ENCODE results near the gene FBRSL1. TPM values are rescaled to one million over a fixed set of nuclear protein-coding genes. Genes with fewer than 3 reads are reported as not detected.

FBRSL1 gene
- total and polyA plus RNA-seq, 2 donors (not counting 3 experiments of a cell fraction or from before 2014, with no cell fraction given): 19.3 to 79.8 TPM

DNA sequence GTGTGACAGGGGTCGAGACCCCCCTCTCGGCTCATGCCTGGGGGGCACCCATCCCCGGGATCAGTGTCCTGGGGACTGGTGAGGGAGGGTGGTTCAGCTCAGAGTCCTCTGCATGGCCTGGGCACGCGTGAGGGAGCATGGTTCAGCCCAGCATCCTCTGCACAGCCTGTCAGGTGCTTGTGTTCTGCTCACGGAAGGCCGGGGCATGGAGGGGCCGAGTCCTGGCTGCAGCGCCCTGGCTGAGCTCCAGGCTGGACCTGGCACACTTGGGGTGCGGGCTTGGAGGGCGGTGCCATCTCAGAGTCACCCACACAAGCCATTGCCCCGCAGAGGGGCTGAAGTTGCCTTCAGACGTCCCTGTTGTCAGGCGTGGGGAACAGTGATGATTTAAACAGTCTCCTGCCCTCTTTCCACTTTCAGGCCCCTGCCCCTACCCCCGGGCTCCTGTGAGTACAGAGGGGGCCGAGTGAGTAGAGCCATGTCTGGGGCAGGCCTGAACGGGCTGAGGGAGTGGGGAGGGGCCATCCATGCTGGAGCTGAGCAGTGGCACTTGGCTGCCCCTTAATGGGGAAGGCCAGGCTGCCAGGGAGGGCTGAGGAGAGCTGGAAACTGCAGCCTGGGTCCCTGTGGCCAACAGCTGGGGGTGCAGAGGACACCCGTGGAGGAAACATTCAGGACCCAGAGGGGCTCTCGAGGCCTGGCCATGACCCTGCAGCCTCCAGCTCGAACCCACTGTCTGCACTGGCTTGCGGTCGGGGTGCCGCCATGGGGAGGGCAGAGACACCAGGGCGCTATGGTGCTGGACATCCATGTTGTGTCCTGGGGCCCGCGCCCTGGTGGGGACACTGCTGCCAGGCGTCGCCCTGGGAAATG is 22.5 kb downstream of the FBRSL1 start:
- Histone ChIP-seq H3K27ac (ENCODE audit: insufficient read depth, low read depth, low read length) (no peak overlapping the region), H3K4me3 (replicated peaks in 1 of 3; ENCODE audit: insufficient read depth in 1 of 3, low read depth in 1 of 3, low read length in 3 of 3) (no peak overlapping the region), H3K79me2 (ENCODE audit: control insufficient read depth, insufficient read depth, low read length) (peaks cover 5% of the 10 kb centered on the region), H3K36me3 (ENCODE audit: control insufficient read depth in 2 of 2, extremely low read depth in 1 of 2, insufficient read depth in 2 of 2, low read length in 2 of 2) (peaks cover 0 to 5% of the 10 kb centered on the region in 2 experiments), H4K20me1 (replicated peaks; ENCODE audit: control insufficient read depth, extremely low read depth, insufficient read depth, low read length) (no peaks in the 10 kb centered on the region), H3K9ac (replicated peaks; ENCODE audit: extremely low read depth, insufficient read depth, low read length) (no peak overlapping the region), H3K4me2 (ENCODE audit: insufficient read depth, low read length) (no peak overlapping the region), H3K9me1 (replicated peaks; ENCODE audit: control insufficient read depth, extremely low read depth, insufficient read depth, low read length) (no peaks in the 10 kb centered on the region), H2AFZ (ENCODE audit: low read depth, low read length) (no peak overlapping the region), H3K9me3 (replicated peaks; ENCODE audit: control insufficient read depth, insufficient read depth, low read length) (no peaks in the 10 kb centered on the region), H3K27me3 (ENCODE audit: control insufficient read depth in 2 of 2, insufficient read depth in 2 of 2, low read length in 2 of 2) (peaks cover 0 to 10% of the 10 kb centered on the region in 2 experiments), H3K4me1 (ENCODE audit: control insufficient read depth, extremely low read depth, insufficient read depth, low read length) (no peaks in the 10 kb centered on the region)
- intact Hi-C loops (cut with micrococcal nuclease) (no loop called here), dilution Hi-C loops (cut with MboI; ENCODE audit: extremely low pct_ligation_motif_present, low sequenced_read_pairs) (no loop called here)
- DNase-seq (ENCODE audit: low read depth, low spot score): no peak
- ChIA-PET CTCF (no interaction called here), POLR2A (no interaction called here)
- BruUV-seq (replicated peaks): no TSS peak
- TF ChIP-seq FOS (IDR thresholded peaks at IDR 0.05; ENCODE audit: borderline replicate concordance, insufficient read depth, low read length) (no peak), EZH2 (IDR thresholded peaks at IDR 0.05; ENCODE audit: borderline replicate concordance, low read depth, low read length, severe bottlenecking) (no peak)
- FAIRE-seq: no peak

DNA sequence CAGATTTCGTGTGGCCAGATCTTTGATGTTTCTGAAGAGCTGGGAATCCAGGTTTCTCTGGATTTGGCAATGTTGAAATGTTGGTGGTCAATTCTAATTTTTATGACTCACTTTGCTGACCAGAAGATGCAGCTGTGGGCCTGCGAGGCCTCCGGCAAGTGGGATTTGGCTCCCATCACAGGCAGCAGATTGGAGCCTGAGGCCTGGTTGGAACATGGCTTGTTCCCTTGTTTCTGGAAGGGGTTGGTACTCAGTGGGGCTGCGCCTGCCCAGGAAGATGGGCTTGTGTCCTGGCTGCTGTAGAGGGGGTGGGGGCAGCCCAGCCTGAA is 23.1 kb downstream of the FBRSL1 start:
- H3K4me2 ChIP-seq (ENCODE audit: insufficient read depth, low read length): no peak overlapping the region
- H3K4me3 ChIP-seq (replicated peaks in 1 of 3; ENCODE audit: insufficient read depth in 1 of 3, low read depth in 1 of 3, low read length in 3 of 3): no peak overlapping the region
- H4K20me1 ChIP-seq (replicated peaks; ENCODE audit: control insufficient read depth, extremely low read depth, insufficient read depth, low read length): no peaks in the 10 kb centered on the region
- H3K27ac ChIP-seq (ENCODE audit: insufficient read depth, low read depth, low read length): no peak overlapping the region
- intact Hi-C loops (cut with micrococcal nuclease) (no loop called here), dilution Hi-C loops (cut with MboI; ENCODE audit: extremely low pct_ligation_motif_present, low sequenced_read_pairs) (no loop called here)
- no TSS peak for BruUV-seq (replicated peaks)
- ChIA-PET POLR2A (no interaction called here), CTCF (no interaction called here)
- DNase-seq (ENCODE audit: low read depth, low spot score) (no peak), FAIRE-seq (no peak)
- no peak overlapping the region for H3K9ac ChIP-seq (replicated peaks; ENCODE audit: extremely low read depth, insufficient read depth, low read length)
- TF ChIP-seq POLR2A (IDR thresholded peaks at IDR 0.05; ENCODE audit: low read depth, low read length) (no peak), JUN (IDR thresholded peaks at IDR 0.05; ENCODE audit: borderline replicate concordance, insufficient read depth, insufficient read length, low read depth) (no peak), FOS (IDR thresholded peaks at IDR 0.05; ENCODE audit: borderline replicate concordance, insufficient read depth, low read length) (no peak), GATA2 (IDR thresholded peaks at IDR 0.05; ENCODE audit: insufficient read depth, insufficient read length, low read depth, low read length) (no peak), EZH2 (IDR thresholded peaks at IDR 0.05; ENCODE audit: borderline replicate concordance, low read depth, low read length, severe bottlenecking) (no peak), MYC (IDR thresholded peaks at IDR 0.05; ENCODE audit: low read depth, low read length) (no peak), POLR2AphosphoS5 (IDR thresholded peaks at IDR 0.05; ENCODE audit: insufficient read depth, low read depth, low read length) (no peak)
- TF ChIP-seq, protein P1, sequence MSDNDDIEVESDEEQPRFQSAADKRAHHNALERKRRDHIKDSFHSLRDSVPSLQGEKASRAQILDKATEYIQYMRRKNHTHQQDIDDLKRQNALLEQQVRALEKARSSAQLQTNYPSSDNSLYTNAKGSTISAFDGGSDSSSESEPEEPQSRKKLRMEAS (IDR thresholded peaks at IDR 0.05; ENCODE audit: insufficient read depth, insufficient read length): no peak
- TF ChIP-seq, protein P2, sequence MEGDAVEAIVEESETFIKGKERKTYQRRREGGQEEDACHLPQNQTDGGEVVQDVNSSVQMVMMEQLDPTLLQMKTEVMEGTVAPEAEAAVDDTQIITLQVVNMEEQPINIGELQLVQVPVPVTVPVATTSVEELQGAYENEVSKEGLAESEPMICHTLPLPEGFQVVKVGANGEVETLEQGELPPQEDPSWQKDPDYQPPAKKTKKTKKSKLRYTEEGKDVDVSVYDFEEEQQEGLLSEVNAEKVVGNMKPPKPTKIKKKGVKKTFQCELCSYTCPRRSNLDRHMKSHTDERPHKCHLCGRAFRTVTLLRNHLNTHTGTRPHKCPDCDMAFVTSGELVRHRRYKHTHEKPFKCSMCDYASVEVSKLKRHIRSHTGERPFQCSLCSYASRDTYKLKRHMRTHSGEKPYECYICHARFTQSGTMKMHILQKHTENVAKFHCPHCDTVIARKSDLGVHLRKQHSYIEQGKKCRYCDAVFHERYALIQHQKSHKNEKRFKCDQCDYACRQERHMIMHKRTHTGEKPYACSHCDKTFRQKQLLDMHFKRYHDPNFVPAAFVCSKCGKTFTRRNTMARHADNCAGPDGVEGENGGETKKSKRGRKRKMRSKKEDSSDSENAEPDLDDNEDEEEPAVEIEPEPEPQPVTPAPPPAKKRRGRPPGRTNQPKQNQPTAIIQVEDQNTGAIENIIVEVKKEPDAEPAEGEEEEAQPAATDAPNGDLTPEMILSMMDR (IDR thresholded peaks at IDR 0.05; ENCODE audit: extremely low read depth in 1 of 2, insufficient read depth in 1 of 2, low read depth in 1 of 2, low read length in 2 of 2): no peak
- H3K9me1 ChIP-seq (replicated peaks; ENCODE audit: control insufficient read depth, extremely low read depth, insufficient read depth, low read length): no peaks in the 10 kb centered on the region
- peaks cover 0 to 10% of the 10 kb centered on the region in 2 experiments for H3K27me3 ChIP-seq (ENCODE audit: control insufficient read depth in 2 of 2, insufficient read depth in 2 of 2, low read length in 2 of 2)
- H3K79me2 ChIP-seq (ENCODE audit: control insufficient read depth, insufficient read depth, low read length): no peaks in the 10 kb centered on the region
- H2AFZ ChIP-seq (ENCODE audit: low read depth, low read length): no peak overlapping the region
- no peaks in the 10 kb centered on the region for H3K4me1 ChIP-seq (ENCODE audit: control insufficient read depth, extremely low read depth, insufficient read depth, low read length)
- H3K36me3 ChIP-seq (ENCODE audit: control insufficient read depth in 2 of 2, extremely low read depth in 1 of 2, insufficient read depth in 2 of 2, low read length in 2 of 2): peaks cover 0 to 5% of the 10 kb centered on the region in 2 experiments
- H3K9me3 ChIP-seq (replicated peaks; ENCODE audit: control insufficient read depth, insufficient read depth, low read length): no peaks in the 10 kb centered on the region
